Mesenchymal stem cell (in vitro differentiated cells and primary cell): Measurements from ENCODE around the gene HSFX2.
"Not testable (repeated sequence)": the region's sequence is repeated elsewhere in the genome, so short reads cannot be mapped to it uniquely, and the experiment has no call there.

Experiments used
- DNase-seq: peaks from one replicate; pipeline ENCODE4 v3.0.0-alpha.2; 2013
- H2AFZ ChIP-seq: one replicate; pipeline ENCODE4 v1.6.1; 2013; ENCODE audit warnings: low read depth, mild to moderate bottlenecking, control low read depth, inconsistent platforms, low read length, moderate library complexity
- H2AK5ac ChIP-seq: 2 replicates; pipeline ENCODE4 v1.6.1; 2013; ENCODE audit warnings: low read length, moderate library complexity, mild to moderate bottlenecking, inconsistent platforms; ENCODE audit not compliant: severe bottlenecking
- H2BK120ac ChIP-seq: one replicate; pipeline ENCODE4 v1.6.1; 2013; ENCODE audit warnings: low read depth, mild to moderate bottlenecking, inconsistent platforms, low read length, moderate library complexity
- H2BK12ac ChIP-seq, 2 experiments: one replicate each; pipeline ENCODE4 v1.6.1; 2013; ENCODE audit warnings: inconsistent platforms in 2 of 2, low read length in 2 of 2, mild to moderate bottlenecking in 2 of 2, moderate library complexity in 2 of 2, control low read depth in 1 of 2
- H2BK15ac ChIP-seq: one replicate; pipeline ENCODE4 v1.6.1; 2013; ENCODE audit warnings: mild to moderate bottlenecking, low read depth, inconsistent platforms; ENCODE audit not compliant: poor library complexity, severe bottlenecking
- H2BK5ac ChIP-seq: 2 replicates; pipeline ENCODE4 v1.6.1; 2013; ENCODE audit warnings: low read depth, mild to moderate bottlenecking, low read length, control low read depth, inconsistent platforms; ENCODE audit not compliant: poor library complexity, severe bottlenecking
- H3K14ac ChIP-seq, 2 experiments: one replicate each; pipeline ENCODE4 v1.6.1; 2013; ENCODE audit warnings: inconsistent platforms in 2 of 2, low read length in 2 of 2, control low read depth in 1 of 2, mild to moderate bottlenecking in 1 of 2, moderate library complexity in 1 of 2
- H3K18ac ChIP-seq, 2 experiments: one replicate each; pipeline ENCODE4 v1.6.1; 2013; ENCODE audit warnings: inconsistent platforms in 2 of 2, low read length in 2 of 2, control low read depth in 1 of 2, low read depth in 1 of 2, mild to moderate bottlenecking in 1 of 2
- H3K23ac ChIP-seq, 2 experiments: one replicate each; pipeline ENCODE4 v1.6.1; 2013; ENCODE audit warnings: inconsistent platforms in 2 of 2, low read length in 2 of 2, mild to moderate bottlenecking in 2 of 2, moderate library complexity in 2 of 2, control low read depth in 1 of 2
- H3K27ac ChIP-seq: 2 replicates; pipeline ENCODE4 v1.5.1; 2013; ENCODE audit warnings: mild to moderate bottlenecking, moderate library complexity, low read length, control low read depth, inconsistent platforms; ENCODE audit not compliant: poor library complexity, severe bottlenecking
- H3K27me3 ChIP-seq, 2 experiments: 2 replicates each; pipeline versions ENCODE4 v1.6.1 to v1.7.0; 2013; ENCODE audit warnings: low read length in 2 of 2, mild to moderate bottlenecking in 2 of 2, moderate library complexity in 2 of 2, control low read depth in 1 of 2, inconsistent platforms in 1 of 2; ENCODE audit not compliant: control insufficient read depth in 1 of 2, insufficient read depth in 1 of 2
- H3K36me3 ChIP-seq, 2 experiments: 2 replicates each; pipeline versions ENCODE4 v1.6.1 to v1.7.0; 2013; ENCODE audit warnings: low read length in 2 of 2, control low read depth in 1 of 2, inconsistent platforms in 1 of 2, low read depth in 1 of 2, mild to moderate bottlenecking in 1 of 2; ENCODE audit not compliant: insufficient read depth in 2 of 2, control insufficient read depth in 1 of 2
- H3K4ac ChIP-seq, 2 experiments: one replicate each; pipeline ENCODE4 v1.6.1; 2013; ENCODE audit warnings: inconsistent platforms in 2 of 2, low read length in 2 of 2, mild to moderate bottlenecking in 2 of 2, moderate library complexity in 2 of 2, control low read depth in 1 of 2, low read depth in 1 of 2
- H3K4me1 ChIP-seq: 2 replicates; pipeline ENCODE4 v1.6.1; 2013; ENCODE audit warnings: low read depth, low read length, control low read depth; ENCODE audit not compliant: control insufficient read depth, insufficient read depth
- H3K4me2 ChIP-seq: 2 replicates; pipeline ENCODE4 v1.6.1; 2013; ENCODE audit warnings: low read length, mild to moderate bottlenecking, inconsistent platforms; ENCODE audit not compliant: poor library complexity, severe bottlenecking
- H3K4me3 ChIP-seq, 2 experiments: 2 replicates each; pipeline versions ENCODE4 v1.5.1 to v1.7.0; 2013; ENCODE audit warnings: low read length in 2 of 2, mild to moderate bottlenecking in 2 of 2, control low read depth in 1 of 2, low read depth in 1 of 2; ENCODE audit not compliant: insufficient read depth in 1 of 2
- H3K79me1 ChIP-seq: replicated peaks from 2 replicates; pipeline ENCODE4 v1.6.1; 2013; ENCODE audit warnings: mild to moderate bottlenecking, control low read depth, low read length, inconsistent platforms; ENCODE audit not compliant: poor library complexity, severe bottlenecking
- H3K9ac ChIP-seq: 2 replicates; pipeline ENCODE4 v1.7.0; 2013; ENCODE audit warnings: mild to moderate bottlenecking, low read length, moderate library complexity
- H3K9me3 ChIP-seq: 2 replicates; pipeline ENCODE4 v1.7.0; 2013; ENCODE audit warnings: mild to moderate bottlenecking, low read length; ENCODE audit not compliant: control insufficient read depth
- H4K8ac ChIP-seq: one replicate; pipeline ENCODE4 v1.6.1; 2013; ENCODE audit warnings: inconsistent platforms, mild to moderate bottlenecking, low read length, moderate library complexity
- H4K91ac ChIP-seq: one replicate; pipeline ENCODE4 v1.6.1; 2013; ENCODE audit warnings: mild to moderate bottlenecking, low read length, inconsistent platforms
- WGBS: methylation state at CpG from one replicate; pipeline ENCODE4 v1.1.7; 2013; ENCODE audit warnings: mixed read lengths; 5-methylcytosine and 5-hydroxymethylcytosine counted together

The HSFX2 gene

DNA sequence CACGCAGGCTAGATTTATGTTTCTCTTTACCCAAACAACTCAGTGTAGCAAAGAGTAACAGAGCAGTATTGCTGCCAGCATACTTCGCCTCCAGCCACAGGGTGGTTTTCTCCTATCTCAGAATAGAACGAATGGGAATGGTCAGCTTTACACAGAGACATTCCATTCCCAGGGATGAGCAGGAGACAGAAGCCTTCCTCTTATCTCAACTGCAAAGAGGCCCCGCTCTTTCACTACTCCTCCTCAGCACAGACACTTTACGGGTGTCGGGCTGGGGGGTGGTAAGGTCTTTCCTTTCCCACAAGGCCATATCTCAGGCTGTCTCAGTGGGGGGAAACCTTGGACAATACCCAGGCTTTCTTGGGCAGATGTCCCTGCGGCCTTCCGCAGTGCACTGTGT is 31.7 kb upstream of the HSFX2 start:
- H3K9me3 ChIP-seq, H4K8ac ChIP-seq, H2BK5ac ChIP-seq, H3K36me3 ChIP-seq, H2BK12ac ChIP-seq, H3K4me1 ChIP-seq, H3K79me1 ChIP-seq, H3K27me3 ChIP-seq, H3K4me3 ChIP-seq, H3K9ac ChIP-seq, H3K18ac ChIP-seq, H4K91ac ChIP-seq, H3K27ac ChIP-seq, H2AK5ac ChIP-seq, H3K23ac ChIP-seq, H3K4ac ChIP-seq, H2BK15ac ChIP-seq, H2BK120ac ChIP-seq, H2AFZ ChIP-seq, H3K4me2 ChIP-seq, H3K14ac ChIP-seq: not testable (repeated sequence)
- WGBS: 36% methylated on average over 7 of the region's 8 CpGs
- peak; percentile 51 for DNase-seq

DNA sequence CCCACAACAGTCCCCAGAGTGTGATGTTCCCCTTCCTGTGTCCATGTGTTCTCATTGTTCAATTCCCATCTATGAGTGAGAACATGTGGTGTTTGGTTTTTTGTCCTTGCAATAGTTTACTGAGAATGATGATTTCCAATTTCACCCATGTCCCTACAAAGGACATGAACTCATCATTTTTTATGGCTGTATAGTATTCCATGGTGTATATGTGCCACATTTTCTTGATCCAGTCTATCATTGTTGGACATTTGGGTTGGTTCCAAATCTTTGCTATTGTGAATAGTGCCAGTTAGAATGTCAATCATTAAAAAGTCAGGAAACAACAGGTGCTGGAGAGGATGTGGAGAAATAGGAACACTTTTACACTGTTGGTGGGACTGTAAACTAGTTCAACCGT is 24.5 kb upstream of the HSFX2 start:
- H2AK5ac ChIP-seq, H3K9ac ChIP-seq, H3K27me3 ChIP-seq, DNase-seq, H3K18ac ChIP-seq, H2AFZ ChIP-seq, H3K14ac ChIP-seq, H3K27ac ChIP-seq, H2BK12ac ChIP-seq, H3K23ac ChIP-seq, H3K4me1 ChIP-seq, H4K8ac ChIP-seq, H2BK120ac ChIP-seq, H4K91ac ChIP-seq, H3K4me2 ChIP-seq, H2BK5ac ChIP-seq, H3K79me1 ChIP-seq, H3K4me3 ChIP-seq, H3K4ac ChIP-seq, H3K9me3 ChIP-seq, H3K36me3 ChIP-seq, H2BK15ac ChIP-seq: not testable (repeated sequence)
- WGBS: no CpG with 5 or more reads among the region's 1 CpG

DNA sequence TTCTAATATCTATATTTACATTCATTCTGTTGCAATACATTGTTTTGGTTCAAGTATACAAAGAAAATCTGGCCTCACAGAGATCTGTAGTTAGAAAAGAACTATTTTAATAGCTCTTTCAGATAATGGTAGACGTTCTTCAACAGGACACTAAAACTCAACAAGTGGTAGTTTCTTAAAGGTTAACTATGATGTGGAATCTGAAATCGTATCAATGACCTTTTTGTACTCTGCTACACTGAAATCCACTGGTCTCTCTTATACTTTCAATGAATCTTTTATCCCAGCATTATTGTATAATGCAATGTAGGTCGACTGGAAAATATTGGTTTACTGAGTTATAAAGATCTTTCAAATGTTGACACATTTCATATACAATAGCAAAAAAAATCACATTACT is 23.8 kb upstream of the HSFX2 start:
- no peak overlapping the region for H4K8ac ChIP-seq
- H3K4me1 ChIP-seq: no peaks in the 10 kb centered on the region
- H2BK120ac ChIP-seq: no peak overlapping the region
- peaks cover 0 to 2% of the 10 kb centered on the region in 2 experiments for H3K27me3 ChIP-seq
- H3K23ac ChIP-seq: no peak overlapping the region
- H3K27ac ChIP-seq: no peak overlapping the region
- no peak overlapping the region for H2AK5ac ChIP-seq
- no peak overlapping the region for H3K18ac ChIP-seq
- H2BK5ac ChIP-seq: no peak overlapping the region
- H3K14ac ChIP-seq: no peak overlapping the region
- no peaks in the 10 kb centered on the region for H3K9me3 ChIP-seq
- DNase-seq: no peak
- H3K4me2 ChIP-seq: no peak overlapping the region
- H3K79me1 ChIP-seq: no peaks in the 10 kb centered on the region
- H2AFZ ChIP-seq: no peak overlapping the region
- H3K4me3 ChIP-seq: no peak overlapping the region
- no peak overlapping the region for H3K9ac ChIP-seq
- no peak overlapping the region for H4K91ac ChIP-seq
- H2BK12ac ChIP-seq: no peak overlapping the region
- no peaks in the 10 kb centered on the region for H3K36me3 ChIP-seq
- H2BK15ac ChIP-seq: no peak overlapping the region
- WGBS: no CpG with 5 or more reads among the region's 3 CpGs
- H3K4ac ChIP-seq: no peak overlapping the region

DNA sequence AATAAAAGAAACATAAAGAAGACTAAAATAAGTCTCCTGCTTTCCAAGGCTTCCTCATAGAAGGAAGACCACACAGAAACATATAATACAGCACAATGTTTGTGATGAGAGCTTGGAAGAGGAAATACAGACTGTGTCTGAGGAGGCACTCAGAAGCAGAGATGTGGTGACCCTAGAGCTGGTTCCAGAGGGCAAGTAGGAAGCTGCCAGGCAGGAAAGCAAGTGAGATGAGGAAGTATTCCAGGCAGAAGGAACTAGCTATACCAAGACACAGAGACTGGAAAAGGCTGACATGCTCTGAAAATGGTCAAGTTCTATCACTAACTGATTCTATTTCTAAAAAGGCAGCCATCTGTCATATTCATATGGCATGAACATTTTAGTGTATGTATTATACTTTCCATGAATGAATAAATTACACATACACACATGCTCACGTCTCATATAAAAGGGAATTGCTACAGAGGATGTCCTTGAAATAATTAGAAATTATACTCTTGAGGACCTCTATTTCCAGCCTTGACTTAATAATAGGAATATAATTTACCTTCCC is 16.6 kb upstream of the HSFX2 start:
- Histone ChIP-seq H2BK15ac (no peak overlapping the region), H3K4me3 (no peak overlapping the region), H2BK5ac (no peak overlapping the region), H3K14ac (no peak overlapping the region), H3K23ac (no peak overlapping the region), H4K91ac (no peak overlapping the region), H3K9me3 (no peaks in the 10 kb centered on the region), H3K36me3 (peaks cover 4 to 8% of the 10 kb centered on the region in 2 experiments), H3K4me1 (peaks cover 2% of the 10 kb centered on the region), H4K8ac (no peak overlapping the region), H3K27me3 (peaks cover 0 to 4% of the 10 kb centered on the region in 2 experiments), H3K79me1 (peaks cover 15% of the 10 kb centered on the region), H3K18ac (no peak overlapping the region), H2BK120ac (no peak overlapping the region), H3K27ac (no peak overlapping the region), H2BK12ac (no peak overlapping the region), H2AFZ (no peak overlapping the region), H2AK5ac (no peak overlapping the region), H3K4ac (no peak overlapping the region), H3K9ac (no peak overlapping the region), H3K4me2 (no peak overlapping the region)
- WGBS: no CpG with 5 or more reads among the region's 1 CpG
- no peak for DNase-seq
